GM12878 (cell line): ENCODE data around the gene SUGP2. TPM values are rescaled to one million over a fixed set of nuclear protein-coding genes. Genes with fewer than 3 reads are reported as not detected.

Experiments
- CEBPZ ChIP-seq: fragments of 150-350 bp; IDR thresholded peaks from 2 replicates; pipeline ENCODE4 v1.6.1; 2016; ENCODE audit warnings: low read depth, low read length
- CREB1 ChIP-seq: IDR thresholded peaks from 2 replicates; pipeline ENCODE4 v1.6.1; 2012; ENCODE audit warnings: low read depth, mild to moderate bottlenecking, inconsistent platforms
- CREM ChIP-seq: IDR thresholded peaks from 2 replicates; pipeline ENCODE4 v1.6.1; 2014; ENCODE audit warnings: antibody characterized with exemption, low read depth
- E4F1 ChIP-seq: fragments of 450-650 bp; IDR thresholded peaks from 2 replicates; pipeline ENCODE4 v1.6.1; 2018; ENCODE audit warnings: borderline replicate concordance, mild to moderate bottlenecking; ENCODE audit not compliant: partially characterized antibody
- ELK1 ChIP-seq: IDR thresholded peaks from 2 replicates; pipeline ENCODE4 v1.6.1; 2012; ENCODE audit warnings: low read depth, low read length, improper control_type of control experiment
- FOS ChIP-seq: IDR thresholded peaks from 3 replicates; pipeline ENCODE4 v1.6.1; 2011; ENCODE audit warnings: borderline replicate concordance; ENCODE audit not compliant: insufficient read length; ENCODE audit errors: extremely low read depth
- GATAD2B ChIP-seq: fragments of 450-650 bp; conservative IDR thresholded peaks from 2 replicates; pipeline ENCODE4 v1.6.1; 2017; ENCODE audit warnings: low read depth, mild to moderate bottlenecking, moderate library complexity
- LARP7 ChIP-seq: fragments of 450-650 bp; IDR thresholded peaks from 2 replicates; pipeline ENCODE4 v1.6.1; 2017; ENCODE audit warnings: mild to moderate bottlenecking
- MAX ChIP-seq: IDR thresholded peaks from 2 replicates; pipeline ENCODE4 v1.6.1; 2012; ENCODE audit warnings: low read depth, low read length, improper control_type of control experiment
- MXI1 ChIP-seq: fragments of 150-350 bp; IDR thresholded peaks from 2 replicates; pipeline ENCODE4 v1.6.1; 2011; ENCODE audit warnings: low read depth, mild to moderate bottlenecking, inconsistent platforms, low read length, improper control_type of control experiment
- MYC ChIP-seq: IDR thresholded peaks from 2 replicates; pipeline ENCODE4 v1.6.1; 2011; ENCODE audit warnings: mild to moderate bottlenecking, low read length, moderate library complexity, inconsistent platforms; ENCODE audit not compliant: insufficient read depth, insufficient replicate concordance, insufficient read length, severe bottlenecking
- NR2C1 ChIP-seq: fragments of 450-650 bp; IDR thresholded peaks from 2 replicates; pipeline ENCODE4 v1.6.1; 2017; ENCODE audit warnings: antibody characterized with exemption, mild to moderate bottlenecking, moderate library complexity
- NR2F1 ChIP-seq: fragments of 450-650 bp; conservative IDR thresholded peaks from 2 replicates; pipeline ENCODE4 v1.6.1; 2017; ENCODE audit warnings: mild to moderate bottlenecking
- PAX5 ChIP-seq: IDR thresholded peaks from 2 replicates; pipeline ENCODE4 v1.6.1; 2011; ENCODE audit warnings: low read depth, low read length, borderline replicate concordance
- POLR2AphosphoS2 ChIP-seq: IDR thresholded peaks from 2 replicates; pipeline ENCODE4 v1.6.1; 2011; ENCODE audit warnings: low read depth, mild to moderate bottlenecking, low read length, improper control_type of control experiment, moderate library complexity
- POLR2AphosphoS5 ChIP-seq: IDR thresholded peaks from 2 replicates; pipeline ENCODE4 v1.6.1; 2011; ENCODE audit warnings: mild to moderate bottlenecking, low read length, inconsistent platforms
- POU2F2 ChIP-seq: IDR thresholded peaks from 3 replicates; pipeline ENCODE4 v1.6.1; 2011; ENCODE audit warnings: low read depth, mild to moderate bottlenecking, low read length, borderline replicate concordance
- RCOR1 ChIP-seq: conservative IDR thresholded peaks from 2 replicates; pipeline ENCODE4 v1.6.1; 2012; ENCODE audit warnings: low read depth, low read length, improper control_type of control experiment
- RFX5 ChIP-seq: IDR thresholded peaks from 2 replicates; pipeline ENCODE4 v1.6.1; 2011; ENCODE audit warnings: low read depth, low read length, improper control_type of control experiment
- SPI1 ChIP-seq: IDR thresholded peaks from 2 replicates; pipeline ENCODE4 v1.6.1; 2011; ENCODE audit warnings: low read depth, mild to moderate bottlenecking, low read length, moderate library complexity, borderline replicate concordance; ENCODE audit not compliant: insufficient read depth
- polyA plus RNA-seq, 11 experiments: library from polyadenylated mRNA; depleted of rRNA in 4 of 11; unstranded in 6 of 11; stranded (reverse) in 5 of 11; fragments of >200 nt; fragmentation: Nextera tagmentation in 4 of 11; fragmentation: Illumina TruSeq in 1 of 11; extraction: Ambion mirVana in 4 of 11; extraction: Trizol in 1 of 11; gene quantifications; 1 replicate in 1 of 11; 2 replicates in 10 of 11; pipeline versions ENCODE4 v1.2.1 to v1.2.3, GENCODE V29; 2011 to 2016; ENCODE audit warnings: inconsistent platforms in 2 of 11, missing spikeins in 2 of 11, low read depth in 1 of 11
- total RNA-seq, 4 experiments: library from RNA; depleted of rRNA in 3 of 4; stranded (reverse); fragments of >200 nt in 3 of 4; fragmentation: Illumina TruSeq in 1 of 4; extraction: Trizol in 1 of 4; gene quantifications; 2 replicates each; pipeline versions ENCODE4 v1.2.1 to v1.2.3, GENCODE V29; 2013 to 2021

SUGP2 gene
- total and polyA plus RNA-seq, 10 of the 15 experiments (the other 5 are each of a cell fraction or from before 2014, with no cell fraction given): 15.0 to 120 (median 57.2) TPM

- TF ChIP-seq RFX5 (peak; percentile 71), MXI1 (peak; percentile 45), FOS (peak; percentile 98), CREM (peak; percentile 46; the same call in 1 of the 2 replicates), NR2F1 (peak; percentile 55; the same call in 1 of the 2 replicates), E4F1 (peak; percentile 72), POLR2AphosphoS5 (peak; percentile 65), NR2C1 (peak; percentile 49), ELK1 (0 out of 2 replicates have a peak, but pooled peaks have one; percentile 57), MAX (peak; percentile 74), PAX5 (peak; percentile 37; the same call in 1 of the 2 replicates), RCOR1 (0 out of 2 replicates have a peak, but pooled peaks have one; percentile 10), MYC (peak; percentile 22), LARP7 (peak; percentile 77; the same call in 1 of the 2 replicates), POU2F2 (0 out of 3 replicates have a peak, but pooled peaks have one; percentile 7), SPI1 (0 out of 2 replicates have a peak, but pooled peaks have one; percentile 6), CEBPZ (peak; percentile 94), CREB1 (peak; percentile 75; the same call in 1 of the 2 replicates), GATAD2B (peak; percentile 79), POLR2AphosphoS2 (peak; percentile 73; the same call in 1 of the 2 replicates)
Measured at GRCh38 chr19:19063183-19064097, 30.1 kb upstream of the SUGP2 start, which contains the start of gene SLC25A42 (continued).
